ENCODE data around the gene SLC17A6. TPM values are rescaled to one million over a fixed set of nuclear protein-coding genes. Genes with fewer than 3 reads are reported as not detected.

The SLC17A6 gene
- total and polyA plus RNA-seq, 4 donors: not detected

DNA sequence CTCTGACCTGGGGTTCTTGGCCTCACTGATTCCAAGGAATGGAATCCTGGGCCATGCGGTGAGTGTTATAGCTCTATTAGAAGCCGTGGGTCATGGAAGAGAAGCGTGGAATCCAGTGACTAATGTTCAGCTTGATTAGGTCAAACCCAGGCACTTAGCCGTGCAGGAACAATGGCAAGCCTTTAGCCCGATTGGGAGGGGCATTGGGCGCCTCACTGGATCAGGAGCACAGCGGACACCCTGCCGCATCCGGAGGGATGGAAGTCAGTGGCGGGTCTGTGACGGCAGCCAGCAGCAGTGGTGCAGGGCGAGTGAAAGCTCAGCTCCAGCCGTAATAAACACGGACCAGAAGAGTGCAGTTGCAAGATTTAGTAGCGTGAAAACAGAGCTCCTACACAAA, 20.5 kb upstream of the SLC17A6 start:
- DNase-seq: no peak
- H3K9me3 ChIP-seq (ENCODE audit: control insufficient read depth in 4 of 4, insufficient read depth in 3 of 4, low read length in 3 of 4): no peaks in the 10 kb centered on the region
- 91 to 93% methylated on average over 15 of the region's 15 CpGs for WGBS, 2 donors
- no peak for ATAC-seq (ENCODE audit: insufficient read depth, low FRiP score)
- H3K9ac ChIP-seq (ENCODE audit: insufficient read depth in 1 of 2, low read length in 2 of 2): no peak overlapping the region
- H3K27me3 ChIP-seq (ENCODE audit: control insufficient read depth in 3 of 3, insufficient read depth in 3 of 3, low read length in 2 of 3): no peaks in the 10 kb centered on the region
- H3K36me3 ChIP-seq (ENCODE audit: control insufficient read depth in 4 of 4, insufficient read depth in 4 of 4, low read length in 4 of 4): no peaks in the 10 kb centered on the region
- H3K4me3 ChIP-seq: no peak overlapping the region
- H3K4me1 ChIP-seq (ENCODE audit: control insufficient read depth in 5 of 5, insufficient read depth in 5 of 5, low read length in 5 of 5): no peaks in the 10 kb centered on the region
- TF ChIP-seq, protein P1, sequence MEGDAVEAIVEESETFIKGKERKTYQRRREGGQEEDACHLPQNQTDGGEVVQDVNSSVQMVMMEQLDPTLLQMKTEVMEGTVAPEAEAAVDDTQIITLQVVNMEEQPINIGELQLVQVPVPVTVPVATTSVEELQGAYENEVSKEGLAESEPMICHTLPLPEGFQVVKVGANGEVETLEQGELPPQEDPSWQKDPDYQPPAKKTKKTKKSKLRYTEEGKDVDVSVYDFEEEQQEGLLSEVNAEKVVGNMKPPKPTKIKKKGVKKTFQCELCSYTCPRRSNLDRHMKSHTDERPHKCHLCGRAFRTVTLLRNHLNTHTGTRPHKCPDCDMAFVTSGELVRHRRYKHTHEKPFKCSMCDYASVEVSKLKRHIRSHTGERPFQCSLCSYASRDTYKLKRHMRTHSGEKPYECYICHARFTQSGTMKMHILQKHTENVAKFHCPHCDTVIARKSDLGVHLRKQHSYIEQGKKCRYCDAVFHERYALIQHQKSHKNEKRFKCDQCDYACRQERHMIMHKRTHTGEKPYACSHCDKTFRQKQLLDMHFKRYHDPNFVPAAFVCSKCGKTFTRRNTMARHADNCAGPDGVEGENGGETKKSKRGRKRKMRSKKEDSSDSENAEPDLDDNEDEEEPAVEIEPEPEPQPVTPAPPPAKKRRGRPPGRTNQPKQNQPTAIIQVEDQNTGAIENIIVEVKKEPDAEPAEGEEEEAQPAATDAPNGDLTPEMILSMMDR (IDR thresholded peaks at IDR 0.05; ENCODE audit: control extremely low read depth, extremely low read depth): no peak
- no peak overlapping the region for H3K27ac ChIP-seq (ENCODE audit: low read depth in 1 of 2, low read length in 1 of 2)

DNA sequence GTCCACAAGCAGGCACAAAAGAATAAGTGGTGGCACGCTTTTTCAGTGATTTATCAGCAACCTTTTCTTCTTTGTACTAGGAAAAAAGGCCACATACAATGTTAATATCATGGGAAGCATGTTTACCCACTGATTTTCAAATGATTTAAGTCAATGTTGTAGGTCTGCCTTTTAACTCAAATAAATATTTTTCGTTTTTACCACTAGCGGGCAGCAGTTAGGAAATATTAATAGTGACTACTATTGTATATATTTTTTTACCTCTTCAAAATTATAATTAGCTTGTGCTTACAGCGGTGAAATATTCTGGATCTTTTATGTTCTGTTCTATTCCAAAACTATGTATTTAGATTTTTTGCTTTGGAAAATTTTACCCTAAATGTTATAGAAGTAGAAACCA, 6.4 kb upstream of the SLC17A6 start:
- no peak overlapping the region for H3K27ac ChIP-seq (ENCODE audit: low read depth in 1 of 2, low read length in 1 of 2)
- ATAC-seq (ENCODE audit: insufficient read depth, low FRiP score) (no peak), DNase-seq (no peak)
- H3K9me3 ChIP-seq (ENCODE audit: control insufficient read depth in 4 of 4, insufficient read depth in 3 of 4, low read length in 3 of 4): no peaks in the 10 kb centered on the region
- TF ChIP-seq, protein P1 (IDR thresholded peaks at IDR 0.05; ENCODE audit: control extremely low read depth, extremely low read depth): no peak
- 64% methylated on average over 4 of the region's 4 CpGs for WGBS, 2 donors
- H3K27me3 ChIP-seq (ENCODE audit: control insufficient read depth in 3 of 3, insufficient read depth in 3 of 3, low read length in 2 of 3): peaks cover 0 to 2% (median 2%) of the 10 kb centered on the region in 3 donors
- H3K9ac ChIP-seq (ENCODE audit: insufficient read depth in 1 of 2, low read length in 2 of 2): no peak overlapping the region
- no peaks in the 10 kb centered on the region for H3K36me3 ChIP-seq (ENCODE audit: control insufficient read depth in 4 of 4, insufficient read depth in 4 of 4, low read length in 4 of 4)
- H3K4me1 ChIP-seq (ENCODE audit: control insufficient read depth in 5 of 5, insufficient read depth in 5 of 5, low read length in 5 of 5): no peaks in the 10 kb centered on the region
- H3K4me3 ChIP-seq: no peak overlapping the region

GRCh38 chr11:22336587-22336986, 1.6 kb upstream of the SLC17A6 start:
- no peak for ATAC-seq (ENCODE audit: insufficient read depth, low FRiP score)
- H3K4me1 ChIP-seq (ENCODE audit: control insufficient read depth in 5 of 5, insufficient read depth in 5 of 5, low read length in 5 of 5): no peaks in the 10 kb centered on the region

More at GRCh38 chr11:22336587-22336986, 1.6 kb upstream of the SLC17A6 start:
- Histone ChIP-seq H3K27ac (ENCODE audit: low read depth in 1 of 2, low read length in 1 of 2) (no peak overlapping the region), H3K36me3 (ENCODE audit: control insufficient read depth in 4 of 4, insufficient read depth in 4 of 4, low read length in 4 of 4) (no peaks in the 10 kb centered on the region), H3K9me3 (ENCODE audit: control insufficient read depth in 4 of 4, insufficient read depth in 3 of 4, low read length in 3 of 4) (peaks cover 0 to 5% (median 0%) of the 10 kb centered on the region in 4 donors), H3K27me3 (ENCODE audit: control insufficient read depth in 3 of 3, insufficient read depth in 3 of 3, low read length in 2 of 3) (peaks cover 6 to 42% (median 40%) of the 10 kb centered on the region in 3 donors), H3K4me3 (no peak overlapping the region), H3K9ac (ENCODE audit: insufficient read depth in 1 of 2, low read length in 2 of 2) (no peak overlapping the region)
- no peak for DNase-seq
- TF ChIP-seq, protein P1 (IDR thresholded peaks at IDR 0.05; ENCODE audit: control extremely low read depth, extremely low read depth): no peak
